Measurements from ENCODE around the gene CELSR3.

The CELSR3 gene

GRCh38 chr3:48689384-48689783, 26.7 kb upstream of the CELSR3 start:
- Histone ChIP-seq H3K27ac (no peak overlapping the region), H3K36me3 (replicated peaks) (peaks cover 67% of the 10 kb centered on the region), H3K4me3 (ENCODE audit: low read depth, low read length) (no peak overlapping the region), H3K27me3 (replicated peaks) (no peaks in the 10 kb centered on the region)
- DNase-seq: no peak
- TF ChIP-seq, protein P1, sequence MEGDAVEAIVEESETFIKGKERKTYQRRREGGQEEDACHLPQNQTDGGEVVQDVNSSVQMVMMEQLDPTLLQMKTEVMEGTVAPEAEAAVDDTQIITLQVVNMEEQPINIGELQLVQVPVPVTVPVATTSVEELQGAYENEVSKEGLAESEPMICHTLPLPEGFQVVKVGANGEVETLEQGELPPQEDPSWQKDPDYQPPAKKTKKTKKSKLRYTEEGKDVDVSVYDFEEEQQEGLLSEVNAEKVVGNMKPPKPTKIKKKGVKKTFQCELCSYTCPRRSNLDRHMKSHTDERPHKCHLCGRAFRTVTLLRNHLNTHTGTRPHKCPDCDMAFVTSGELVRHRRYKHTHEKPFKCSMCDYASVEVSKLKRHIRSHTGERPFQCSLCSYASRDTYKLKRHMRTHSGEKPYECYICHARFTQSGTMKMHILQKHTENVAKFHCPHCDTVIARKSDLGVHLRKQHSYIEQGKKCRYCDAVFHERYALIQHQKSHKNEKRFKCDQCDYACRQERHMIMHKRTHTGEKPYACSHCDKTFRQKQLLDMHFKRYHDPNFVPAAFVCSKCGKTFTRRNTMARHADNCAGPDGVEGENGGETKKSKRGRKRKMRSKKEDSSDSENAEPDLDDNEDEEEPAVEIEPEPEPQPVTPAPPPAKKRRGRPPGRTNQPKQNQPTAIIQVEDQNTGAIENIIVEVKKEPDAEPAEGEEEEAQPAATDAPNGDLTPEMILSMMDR (IDR thresholded peaks at IDR 0.05; ENCODE audit: low read depth, low read length, missing control alignments): no peak
- in situ Hi-C loops (cut with HindIII; ENCODE audit: low pct_ligation_motif_present, low sequenced_read_pairs): no loop called here

DNA sequence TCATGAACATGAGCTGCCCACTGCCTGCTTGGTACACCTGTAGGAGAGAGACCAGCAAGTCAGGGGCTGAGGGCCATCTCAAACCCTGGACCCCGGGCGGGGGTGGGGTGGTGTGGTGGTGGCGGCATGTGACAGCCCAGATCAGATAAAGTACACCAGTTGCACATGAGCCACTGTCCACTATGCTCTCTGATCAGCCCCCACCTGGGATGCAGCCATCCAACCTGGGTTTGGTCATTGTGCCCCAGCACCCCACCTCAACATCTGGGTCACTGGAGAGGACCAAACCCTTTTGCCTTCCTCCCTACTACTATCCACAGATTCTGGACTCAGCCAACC, 26.0 kb upstream of the CELSR3 start:
- Histone ChIP-seq H3K27ac (no peak overlapping the region), H3K27me3 (replicated peaks) (no peaks in the 10 kb centered on the region), H3K36me3 (replicated peaks) (peaks cover 63% of the 10 kb centered on the region), H3K4me3 (ENCODE audit: low read depth, low read length) (no peak overlapping the region)
- no peak for DNase-seq
- TF ChIP-seq, protein P1 (IDR thresholded peaks at IDR 0.05; ENCODE audit: low read depth, low read length, missing control alignments): no peak
- in situ Hi-C loops (cut with HindIII; ENCODE audit: low pct_ligation_motif_present, low sequenced_read_pairs): no loop called here

DNA sequence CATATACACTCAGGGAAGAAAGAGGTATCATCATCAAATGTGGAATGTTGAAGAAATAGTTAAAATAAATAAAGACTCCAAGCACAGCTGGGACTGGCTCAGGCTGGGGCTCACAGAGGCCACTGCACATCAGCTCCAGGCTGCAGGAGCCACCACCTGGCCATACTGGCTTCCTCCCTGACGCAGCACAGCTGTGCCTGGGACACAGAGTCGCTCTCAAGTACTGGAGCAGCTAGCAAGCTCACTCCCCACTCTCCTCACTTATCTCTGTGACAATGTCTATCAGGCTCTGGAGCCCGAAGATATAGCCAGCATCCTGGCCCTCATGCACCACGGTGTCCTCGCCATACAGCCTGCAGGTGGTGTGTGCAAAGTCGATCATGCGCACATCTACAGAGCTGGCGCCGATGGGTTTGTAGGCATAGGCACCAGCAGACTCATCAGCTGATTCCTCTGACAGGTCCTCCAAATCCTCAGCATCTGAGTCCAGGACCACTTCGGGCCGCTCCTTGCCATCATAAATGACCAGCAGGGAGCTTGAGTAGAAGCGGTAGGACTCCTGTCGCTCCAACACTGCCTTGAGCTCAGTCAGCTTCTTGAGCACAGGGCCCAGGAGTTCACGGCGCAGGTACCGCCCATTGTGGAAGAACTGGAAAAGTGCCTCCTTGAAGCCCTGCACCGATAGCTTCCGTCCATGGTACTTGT, 25.5 kb upstream of the CELSR3 start:
- H3K27ac ChIP-seq: no peak overlapping the region

GRCh38 chr3:48687220-48687678, 24.6 kb upstream of the CELSR3 start:
- TF ChIP-seq, protein P1 (IDR thresholded peaks at IDR 0.05; ENCODE audit: low read depth, low read length, missing control alignments): no peak
- no peak for DNase-seq
- in situ Hi-C loops (cut with HindIII; ENCODE audit: low pct_ligation_motif_present, low sequenced_read_pairs): no loop called here
- Histone ChIP-seq H3K27me3 (replicated peaks) (no peaks in the 10 kb centered on the region), H3K4me3 (ENCODE audit: low read depth, low read length) (no peak overlapping the region), H3K36me3 (replicated peaks) (peaks cover 49% of the 10 kb centered on the region), H3K27ac (no peak overlapping the region)

More for the DNA sequence above, 25.5 kb upstream of the CELSR3 start:
- Histone ChIP-seq H3K27me3 (replicated peaks) (no peaks in the 10 kb centered on the region), H3K36me3 (replicated peaks) (peaks cover 58% of the 10 kb centered on the region), H3K4me3 (ENCODE audit: low read depth, low read length) (no peak overlapping the region)
- TF ChIP-seq, protein P1 (IDR thresholded peaks at IDR 0.05; ENCODE audit: low read depth, low read length, missing control alignments): no peak
- no peak for DNase-seq
- in situ Hi-C loops (cut with HindIII; ENCODE audit: low pct_ligation_motif_present, low sequenced_read_pairs): no loop called here

GRCh38 chr3:48686538-48687219, 24.0 kb upstream of the CELSR3 start:
- TF ChIP-seq, protein P1 (IDR thresholded peaks at IDR 0.05; ENCODE audit: low read depth, low read length, missing control alignments): no peak
- Histone ChIP-seq H3K4me3 (ENCODE audit: low read depth, low read length) (no peak overlapping the region), H3K27me3 (replicated peaks) (no peaks in the 10 kb centered on the region), H3K27ac (no peak overlapping the region), H3K36me3 (replicated peaks) (peaks cover 43% of the 10 kb centered on the region)
- in situ Hi-C loops (cut with HindIII; ENCODE audit: low pct_ligation_motif_present, low sequenced_read_pairs): no loop called here
- no peak for DNase-seq
